ENCODE data around the gene SGO2. TPM values are rescaled to one million over a fixed set of nuclear protein-coding genes. Genes with fewer than 3 reads are reported as not detected.

SGO2 gene
- total RNA-seq, 1 donor from 2014 or later, result 33.1 TPM

GRCh38 chr2:200619279-200619678 lies 93.3 kb downstream of the SGO2 start:
- H3K36me3 Mint-ChIP-seq (ENCODE audit: low read depth), result no peaks in the 10 kb centered on the region
- H3K9me3 Mint-ChIP-seq, result no peaks in the 10 kb centered on the region
- TF ChIP-seq CTCF (conservative IDR thresholded peaks at IDR 0.05), result no peak
- H3K27ac Mint-ChIP-seq (ENCODE audit: unreplicated experiment), result no peak overlapping the region
- no peak for DNase-seq (ENCODE audit: low read depth, low spot score)
- no peak overlapping the region for H3K4me3 Mint-ChIP-seq
- no peaks in the 10 kb centered on the region for H3K27me3 Mint-ChIP-seq (ENCODE audit: low read depth)
- H3K4me1 Mint-ChIP-seq, result peaks cover 5% of the 10 kb centered on the region

- no peaks in the 10 kb centered on the region for H3K9me3 Mint-ChIP-seq
- no peak for DNase-seq (ENCODE audit: low read depth, low spot score)
- no peaks in the 10 kb centered on the region for H3K36me3 Mint-ChIP-seq (ENCODE audit: low read depth)
- H3K27ac Mint-ChIP-seq (ENCODE audit: unreplicated experiment), result no peak overlapping the region
- no peak overlapping the region for H3K4me3 Mint-ChIP-seq
- H3K4me1 Mint-ChIP-seq, result peaks cover 20% of the 10 kb centered on the region
- H3K27me3 Mint-ChIP-seq (ENCODE audit: low read depth), result no peaks in the 10 kb centered on the region
- TF ChIP-seq CTCF (conservative IDR thresholded peaks at IDR 0.05), result no peak
Observed at GRCh38 chr2:200620606-200621390, 94.8 kb downstream of the SGO2 start.

- no peak for DNase-seq (ENCODE audit: low read depth, low spot score)
- H3K36me3 Mint-ChIP-seq (ENCODE audit: low read depth), result no peaks in the 10 kb centered on the region
- peaks cover 32% of the 10 kb centered on the region for H3K4me1 Mint-ChIP-seq
- no peak overlapping the region for H3K4me3 Mint-ChIP-seq
- H3K9me3 Mint-ChIP-seq, result no peaks in the 10 kb centered on the region
- no peaks in the 10 kb centered on the region for H3K27me3 Mint-ChIP-seq (ENCODE audit: low read depth)
- TF ChIP-seq CTCF (conservative IDR thresholded peaks at IDR 0.05), result no peak
- no peak overlapping the region for H3K27ac Mint-ChIP-seq (ENCODE audit: unreplicated experiment)
Observed at GRCh38 chr2:200622106-200622505, 96.1 kb downstream of the SGO2 start.

- TF ChIP-seq CTCF (conservative IDR thresholded peaks at IDR 0.05), result no peak
- Mint-ChIP-seq H3K36me3 (ENCODE audit: low read depth) (no peaks in the 10 kb centered on the region), H3K9me3 (no peaks in the 10 kb centered on the region), H3K27ac (ENCODE audit: unreplicated experiment) (no peak overlapping the region), H3K27me3 (ENCODE audit: low read depth) (no peaks in the 10 kb centered on the region), H3K4me1 (peaks cover 49% of the 10 kb centered on the region), H3K4me3 (no peak overlapping the region)
- no peak for DNase-seq (ENCODE audit: low read depth, low spot score)
Observed at GRCh38 chr2:200624026-200624425, 98.0 kb downstream of the SGO2 start.

GRCh38 chr2:200624658-200625057 lies 98.7 kb downstream of the SGO2 start:
- H3K27me3 Mint-ChIP-seq (ENCODE audit: low read depth), result no peaks in the 10 kb centered on the region
- no peaks in the 10 kb centered on the region for H3K9me3 Mint-ChIP-seq
- H3K4me1 Mint-ChIP-seq, result peaks cover 49% of the 10 kb centered on the region
- DNase-seq (ENCODE audit: low read depth, low spot score), result no peak
- H3K27ac Mint-ChIP-seq (ENCODE audit: unreplicated experiment), result no peak overlapping the region
- no peaks in the 10 kb centered on the region for H3K36me3 Mint-ChIP-seq (ENCODE audit: low read depth)
- no peak for TF ChIP-seq CTCF (conservative IDR thresholded peaks at IDR 0.05)
- no peak overlapping the region for H3K4me3 Mint-ChIP-seq

Data from neural crest cell (in vitro differentiated cells).